Esophagus (tissue), 2 donors: ENCODE results near the gene SPC25. TPM values are rescaled to one million over a fixed set of nuclear protein-coding genes. Genes with fewer than 3 reads are reported as not detected.

Experiments used
- H3K27ac ChIP-seq, 2 donors: one replicate each; pipeline ENCODE4 v1.5.1; 2013; ENCODE audit warnings: low read depth in 2 of 2, mild to moderate bottlenecking in 2 of 2, inconsistent platforms in 1 of 2, low read length in 1 of 2, moderate library complexity in 1 of 2
- H3K27me3 ChIP-seq, 2 donors: one replicate each; pipeline ENCODE4 v1.6.1; 2013; ENCODE audit warnings: low read length in 2 of 2, control low read depth in 1 of 2, mild to moderate bottlenecking in 1 of 2; ENCODE audit not compliant: insufficient read depth in 2 of 2, control insufficient read depth in 1 of 2
- H3K36me3 ChIP-seq, 2 donors: one replicate each; pipeline ENCODE4 v1.6.1; 2013; ENCODE audit warnings: low read length in 1 of 2; ENCODE audit not compliant: control insufficient read depth in 2 of 2, insufficient read depth in 2 of 2
- H3K4me1 ChIP-seq, 2 donors: one replicate each; pipeline ENCODE4 v1.6.1; 2013; ENCODE audit warnings: low read length in 1 of 2; ENCODE audit not compliant: control insufficient read depth in 2 of 2, insufficient read depth in 2 of 2
- H3K4me3 ChIP-seq, 2 donors: one replicate each; pipeline ENCODE4 v1.5.1; 2013; ENCODE audit warnings: low read length in 2 of 2, mild to moderate bottlenecking in 2 of 2, low read depth in 1 of 2, moderate library complexity in 1 of 2
- H3K9me3 ChIP-seq, 2 donors: one replicate each; pipeline ENCODE4 v1.6.1; 2013; ENCODE audit warnings: mild to moderate bottlenecking in 2 of 2, low read depth in 1 of 2, low read length in 1 of 2, moderate library complexity in 1 of 2; ENCODE audit not compliant: control insufficient read depth in 2 of 2, insufficient read depth in 1 of 2
- WGBS, 2 donors: extraction: QIAGEN DNeasy Blood & Tissue Kit; methylation state at CpG; one replicate each; pipeline ENCODE4 v1.1.7; 2013; 5-methylcytosine and 5-hydroxymethylcytosine counted together
- polyA plus RNA-seq, 2 donors: library from polyadenylated mRNA; stranded (reverse); fragments of 200-250 nt; gene quantifications; one replicate each; pipeline ENCODE4 v1.2.3, GENCODE V29; 2013
- donor health status: healthy with polysubstance abuse.
- donor health status: Bipolar disorder and iron deficiency.

SPC25 gene
- polyA plus RNA-seq, 2 donors, result 4.1 to 6.4 TPM

GRCh38 chr2:168825126-168825525 lies 65.1 kb downstream of the SPC25 start:
- no peaks in the 10 kb centered on the region for H3K4me1 ChIP-seq
- H3K36me3 ChIP-seq, result no peaks in the 10 kb centered on the region
- H3K9me3 ChIP-seq, result no peaks in the 10 kb centered on the region
- no peaks in the 10 kb centered on the region for H3K27me3 ChIP-seq
- H3K27ac ChIP-seq, result no peak overlapping the region
- H3K4me3 ChIP-seq, result no peak overlapping the region

- H3K4me3 ChIP-seq, result no peak overlapping the region
- H3K4me1 ChIP-seq, result no peaks in the 10 kb centered on the region
- H3K27ac ChIP-seq, result no peak overlapping the region
- H3K9me3 ChIP-seq, result no peaks in the 10 kb centered on the region
- 85 to 96% methylated on average over 1 of the region's 1 CpG for whole genome bisulfite sequencing, 2 donors
- H3K36me3 ChIP-seq, result no peaks in the 10 kb centered on the region
- no peaks in the 10 kb centered on the region for H3K27me3 ChIP-seq
Observed at GRCh38 chr2:168821992-168822391, 68.2 kb downstream of the SPC25 start.

- no peaks in the 10 kb centered on the region for H3K9me3 ChIP-seq
- no peaks in the 10 kb centered on the region for H3K27me3 ChIP-seq
- WGBS, 2 donors, result 64 to 76% methylated on average over 8 of the region's 8 CpGs
Observed at GRCh38 chr2:168821577-168821976, 68.7 kb downstream of the SPC25 start.

More at GRCh38 chr2:168821577-168821976, 68.7 kb downstream of the SPC25 start:
- Histone ChIP-seq H3K4me3 (no peak overlapping the region), H3K4me1 (no peaks in the 10 kb centered on the region), H3K36me3 (no peaks in the 10 kb centered on the region), H3K27ac (no peak overlapping the region)

Other genes with a start within 250 kb of the SPC25 start
- gene NOSTRIN, start 87.8 kb downstream of the SPC25 start, polyA plus RNA-seq, result 1 to 10 TPM; 3.4 to 6.3 TPM
- gene G6PC2, start 10.9 kb upstream of the SPC25 start, polyA plus RNA-seq, result under 1 TPM in 1 of 2 donors, not detected in 1; 0.01 TPM
- under 1 TPM; 0.01 to 0.04 TPM for gene ABCB11, start 140.9 kb upstream of the SPC25 start, polyA plus RNA-seq
- 10 to 100 TPM in 1 of 2 donors, 1 to 10 TPM in 1; 9.2 to 33.4 TPM for gene DHRS9, start 179.1 kb upstream of the SPC25 start, polyA plus RNA-seq